ENCODE measurements around the gene KCNG1.
"Not testable (repeated sequence)": the region's sequence is repeated elsewhere in the genome, so short reads cannot be mapped to it uniquely, and the experiment has no call there.

KCNG1 gene

DNA sequence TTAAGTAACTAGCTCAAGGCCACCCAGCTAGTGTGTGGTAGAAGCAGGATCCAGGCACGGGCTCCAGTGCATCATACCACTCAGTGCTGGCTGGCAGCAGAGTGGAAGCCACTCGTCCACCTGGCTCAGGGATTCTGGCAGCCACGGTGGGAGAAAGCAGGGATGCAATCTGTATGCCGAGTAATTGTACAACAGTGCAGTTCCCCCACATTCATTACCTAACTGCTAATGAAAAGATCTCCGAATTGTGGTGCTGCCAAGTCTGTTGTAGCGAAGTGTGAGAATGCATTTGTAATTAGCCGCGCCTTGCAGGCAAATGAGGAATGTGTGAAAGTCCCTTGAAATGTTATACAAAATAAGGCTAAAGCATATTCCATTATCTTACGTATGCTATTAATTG is 29.0 kb downstream of the KCNG1 start:
- in situ Hi-C loops (cut with HindIII; ENCODE audit: low sequenced_read_pairs) = no loop called here

DNA sequence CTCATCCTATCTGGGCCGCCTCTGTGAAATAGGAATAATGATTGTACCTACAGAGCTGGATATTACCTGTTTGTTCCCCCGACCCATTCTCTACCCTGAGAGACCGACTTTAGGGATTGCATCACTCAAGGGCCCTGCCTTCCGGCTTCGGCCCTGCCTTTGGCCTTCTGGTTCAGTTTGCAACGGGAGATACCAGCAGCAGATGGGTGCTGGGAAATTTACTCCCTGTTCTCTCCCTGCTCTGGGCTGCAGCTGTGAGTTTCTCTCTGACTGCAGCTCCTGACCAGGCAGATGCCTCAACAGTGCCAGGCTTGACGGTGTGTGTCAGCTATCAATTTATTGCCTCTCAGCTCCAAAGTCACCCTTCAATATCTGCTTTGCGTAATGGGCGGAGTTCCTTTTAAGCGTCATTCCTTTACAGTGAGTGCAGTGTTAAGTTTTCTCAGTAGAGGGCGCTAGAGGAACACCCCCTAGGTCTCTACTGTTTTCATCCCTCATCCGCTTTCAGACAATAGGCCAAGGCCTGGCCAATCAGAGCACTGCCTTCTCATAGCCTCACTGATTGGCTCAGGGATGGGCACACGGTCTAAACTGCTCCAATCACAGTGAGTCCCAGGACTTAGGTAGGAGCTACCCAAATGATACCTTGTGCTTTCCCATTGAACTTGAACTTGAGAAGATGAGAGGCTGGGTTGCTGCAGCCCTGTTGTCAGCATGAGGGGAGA is 30.0 kb downstream of the KCNG1 start:
- in situ Hi-C loops (cut with HindIII; ENCODE audit: low sequenced_read_pairs) = no loop called here

DNA sequence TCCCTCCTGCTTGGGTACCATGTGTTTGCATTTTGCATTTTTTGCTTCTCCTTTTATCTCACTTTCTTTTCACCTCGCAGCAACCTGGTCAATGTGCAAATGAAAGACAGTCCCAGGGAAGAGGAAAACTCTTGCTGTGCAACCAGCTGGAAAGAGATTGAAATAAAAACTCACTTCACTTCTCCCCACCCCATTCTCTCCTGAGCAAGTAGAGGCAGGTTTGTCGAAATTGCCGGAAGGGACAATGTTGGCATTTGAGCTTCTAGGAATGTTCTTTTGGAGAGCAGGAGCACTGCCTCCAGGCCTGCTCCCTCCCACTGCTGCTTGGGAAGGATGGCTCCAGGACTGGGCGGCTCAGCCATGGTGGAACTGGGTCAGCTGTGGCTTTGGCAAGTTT is 30.6 kb downstream of the KCNG1 start:
- in situ Hi-C loops (cut with HindIII; ENCODE audit: low sequenced_read_pairs) = no loop called here

DNA sequence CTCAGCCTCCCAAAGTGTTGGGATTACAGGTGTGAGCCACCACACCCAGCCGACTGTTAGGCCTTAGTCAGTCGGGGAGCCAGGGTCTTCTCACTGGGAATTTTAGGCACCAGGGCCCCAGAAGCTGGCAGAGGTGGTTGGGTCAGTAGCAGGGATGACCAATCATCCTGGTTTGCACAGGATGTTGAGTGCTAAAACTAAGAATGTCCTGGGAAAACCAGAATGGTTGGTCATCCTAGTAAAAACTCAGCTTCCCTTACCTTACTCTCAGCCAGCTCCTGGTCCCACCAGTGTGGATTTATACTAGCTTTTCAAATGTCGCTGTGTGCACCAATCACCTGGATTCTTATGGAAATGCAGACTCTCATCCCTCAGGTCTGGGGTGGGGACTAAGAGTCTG is 31.8 kb downstream of the KCNG1 start:
- in situ Hi-C loops (cut with HindIII; ENCODE audit: low sequenced_read_pairs) = no loop called here

DNA sequence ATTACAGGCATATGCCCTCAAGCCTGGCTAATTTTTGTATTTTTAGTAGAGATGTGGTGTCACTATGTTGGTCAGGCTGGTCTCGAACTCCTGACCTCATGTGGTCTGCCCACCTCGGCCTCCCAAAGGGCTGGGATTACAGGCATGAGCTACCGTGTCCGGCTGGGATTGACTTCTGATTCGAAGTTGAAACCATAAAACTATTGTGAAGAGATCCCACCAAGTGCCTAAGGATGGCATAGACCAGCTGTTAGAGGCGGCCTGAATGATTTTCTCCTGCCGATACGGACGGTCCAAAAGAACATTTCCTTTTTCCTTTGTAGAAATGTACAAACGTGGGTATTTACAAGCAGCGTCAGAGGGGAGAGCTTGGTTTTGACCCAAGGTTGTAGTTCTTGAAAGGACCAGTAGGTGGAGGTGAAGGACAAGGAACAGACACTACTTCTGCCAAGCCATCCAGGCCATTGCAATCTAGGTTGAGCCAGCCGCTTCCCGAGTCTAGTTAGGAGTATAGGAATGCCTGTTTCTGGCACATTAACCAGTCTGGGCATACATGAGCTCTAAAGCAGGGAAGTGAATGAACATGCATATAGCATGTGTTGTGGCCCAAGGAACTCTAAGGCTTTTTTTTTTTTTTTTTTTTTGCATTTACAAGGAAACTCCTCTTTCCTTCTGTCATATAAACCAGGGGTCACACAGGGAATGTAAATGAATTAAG is 35.3 kb downstream of the KCNG1 start:
- in situ Hi-C loops (cut with HindIII; ENCODE audit: low sequenced_read_pairs) = no loop called here

DNA sequence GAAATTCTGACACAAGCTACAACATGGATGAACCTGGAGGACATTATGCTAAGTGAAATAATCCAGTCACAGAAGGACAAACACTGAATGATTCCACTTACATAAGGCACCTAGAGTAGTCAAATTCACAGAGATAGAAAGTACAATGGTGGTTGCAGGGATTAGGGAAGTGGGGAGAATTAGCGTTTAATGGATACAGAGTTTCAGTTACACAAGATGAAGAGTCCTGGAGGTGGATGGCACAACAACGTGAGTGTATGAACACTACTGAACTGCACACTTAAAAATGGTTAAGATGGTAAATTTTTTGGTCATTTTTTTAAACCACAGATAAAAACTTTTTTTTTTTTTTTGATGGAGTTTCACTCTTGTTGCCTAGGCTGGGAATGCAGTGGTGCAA is 39.6 kb downstream of the KCNG1 start:
- in situ Hi-C loops (cut with HindIII; ENCODE audit: low sequenced_read_pairs) = no loop called here

DNA sequence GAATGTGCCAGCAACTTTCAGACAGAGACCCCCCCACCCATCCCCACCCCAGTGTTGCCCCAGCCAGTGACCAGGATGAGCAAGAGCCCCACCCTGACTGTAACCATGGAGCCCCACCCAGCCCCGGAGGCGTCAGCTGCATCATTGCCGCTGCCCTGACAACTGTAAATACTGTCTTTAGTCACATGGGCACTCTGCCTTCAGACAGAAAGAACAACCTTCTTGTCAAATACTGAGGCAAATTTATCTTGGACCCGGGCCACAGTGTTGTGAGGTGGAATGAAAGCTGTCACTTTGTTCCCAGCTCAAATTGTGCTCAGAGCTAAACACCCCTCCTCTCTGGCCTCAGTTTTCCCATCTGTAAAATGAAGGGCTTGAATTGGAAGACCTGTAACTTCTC is 40.5 kb downstream of the KCNG1 start:
- in situ Hi-C loops (cut with HindIII; ENCODE audit: low sequenced_read_pairs) = no loop called here

DNA sequence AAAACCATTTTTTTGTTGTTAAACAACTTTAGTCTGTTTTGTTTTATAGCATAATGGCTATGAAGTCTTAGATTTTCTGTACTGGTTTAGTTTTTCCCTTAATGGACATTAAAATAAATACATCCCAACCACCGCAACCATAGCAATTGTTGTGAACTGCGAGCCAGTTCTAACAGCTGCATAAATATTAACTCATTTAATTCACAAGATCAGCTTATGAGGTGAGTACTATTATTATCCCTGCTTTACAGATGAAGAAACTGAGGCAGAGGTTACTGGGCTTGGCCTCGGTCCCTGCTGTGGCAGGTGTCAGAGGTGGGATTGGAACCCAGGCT is 41.2 kb downstream of the KCNG1 start:
- in situ Hi-C loops (cut with HindIII; ENCODE audit: low sequenced_read_pairs) = no loop called here

DNA sequence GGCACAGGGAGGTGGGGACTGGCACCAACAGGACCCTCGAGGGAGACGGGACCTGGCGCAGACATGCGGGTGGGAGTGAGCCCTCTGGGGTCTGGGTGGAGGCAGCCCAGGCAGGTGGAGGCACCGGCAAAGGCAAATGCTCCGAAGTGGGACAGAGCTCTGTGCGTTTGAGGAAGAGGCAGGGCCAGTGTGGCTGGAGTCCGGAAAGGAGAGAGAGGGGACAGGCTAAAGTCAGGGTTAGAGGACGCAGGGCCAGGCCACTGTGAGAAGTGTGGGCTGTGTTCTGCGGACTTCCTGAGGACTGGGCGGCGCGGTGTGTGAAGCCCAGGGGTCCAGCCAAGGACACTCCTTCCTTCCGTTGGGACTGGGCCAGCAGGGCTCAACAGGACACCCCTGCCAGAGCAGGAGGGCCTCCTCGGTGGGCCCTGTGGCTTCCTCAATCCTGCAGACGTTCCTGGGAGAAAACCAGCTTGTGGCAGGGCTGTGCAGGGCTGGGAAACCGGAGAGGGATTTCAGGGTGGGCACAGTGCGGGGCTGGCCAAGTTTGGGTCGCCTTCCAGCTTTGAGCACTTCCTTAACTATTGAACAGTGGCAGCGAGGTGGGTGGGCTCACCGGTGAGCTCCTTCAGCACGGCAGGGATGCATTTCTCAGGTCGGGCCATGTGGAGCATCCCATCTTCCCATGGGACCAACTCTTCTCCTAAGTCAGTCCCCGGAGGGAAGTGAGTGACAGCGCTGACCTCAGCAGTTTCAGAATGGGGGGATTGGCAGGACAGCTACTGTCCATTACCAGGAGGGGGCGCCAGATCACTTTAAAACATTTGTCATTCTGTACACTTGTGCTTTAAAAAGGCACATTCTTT is 41.8 kb downstream of the KCNG1 start:
- in situ Hi-C loops (cut with HindIII; ENCODE audit: low sequenced_read_pairs) = no loop called here

DNA sequence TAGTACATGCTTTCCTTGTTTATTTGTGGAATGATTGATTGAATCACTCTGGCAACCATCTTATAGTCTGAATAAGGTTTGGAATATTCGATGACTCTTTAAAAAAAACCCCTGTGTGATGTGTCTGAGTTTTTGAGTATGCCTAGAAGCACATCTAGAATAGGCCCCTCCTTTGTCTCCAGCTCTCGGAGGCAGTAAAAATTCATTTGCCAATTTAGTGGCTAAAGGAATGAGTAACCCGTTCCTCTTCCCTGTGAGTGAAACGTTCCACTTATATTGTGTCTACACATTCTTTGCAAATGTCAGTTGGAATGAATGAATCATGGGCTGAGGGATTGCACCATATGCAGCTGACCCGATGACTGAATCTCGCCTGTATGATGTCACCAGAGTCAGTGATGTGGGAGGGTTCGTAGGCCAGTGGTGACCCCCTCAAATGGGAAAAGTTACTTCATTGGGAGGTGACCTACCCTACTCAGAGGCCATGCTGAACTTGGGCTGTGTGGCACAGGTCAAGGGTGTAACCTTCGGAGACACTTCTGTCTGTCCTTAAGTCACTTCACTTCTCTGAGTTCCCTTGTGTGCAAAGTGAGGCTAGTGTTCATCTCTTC is 42.7 kb downstream of the KCNG1 start:
- in situ Hi-C loops (cut with HindIII; ENCODE audit: low sequenced_read_pairs) = no loop called here

DNA sequence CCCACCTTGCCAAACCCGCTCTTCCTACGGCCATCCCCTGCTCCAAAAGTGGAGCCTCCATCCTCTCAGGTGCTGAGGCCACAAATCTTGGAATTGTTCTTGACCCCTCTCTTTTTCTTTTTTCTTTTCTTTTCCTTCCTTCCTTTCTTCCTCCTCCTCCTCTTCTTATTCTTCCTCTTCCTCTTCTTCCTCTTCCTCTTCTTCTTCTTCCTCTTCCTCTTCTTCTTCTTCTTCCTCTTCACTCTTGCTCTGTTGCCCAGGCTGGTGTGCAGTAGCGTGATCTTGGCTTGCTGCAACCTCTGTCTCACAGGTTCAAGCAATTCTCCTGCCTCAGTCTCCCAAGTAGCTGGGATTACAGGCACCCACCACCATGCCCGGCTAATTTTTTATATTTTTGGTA is 44.4 kb downstream of the KCNG1 start:
- in situ Hi-C loops (cut with HindIII; ENCODE audit: low sequenced_read_pairs) = not testable (repeated sequence)

DNA sequence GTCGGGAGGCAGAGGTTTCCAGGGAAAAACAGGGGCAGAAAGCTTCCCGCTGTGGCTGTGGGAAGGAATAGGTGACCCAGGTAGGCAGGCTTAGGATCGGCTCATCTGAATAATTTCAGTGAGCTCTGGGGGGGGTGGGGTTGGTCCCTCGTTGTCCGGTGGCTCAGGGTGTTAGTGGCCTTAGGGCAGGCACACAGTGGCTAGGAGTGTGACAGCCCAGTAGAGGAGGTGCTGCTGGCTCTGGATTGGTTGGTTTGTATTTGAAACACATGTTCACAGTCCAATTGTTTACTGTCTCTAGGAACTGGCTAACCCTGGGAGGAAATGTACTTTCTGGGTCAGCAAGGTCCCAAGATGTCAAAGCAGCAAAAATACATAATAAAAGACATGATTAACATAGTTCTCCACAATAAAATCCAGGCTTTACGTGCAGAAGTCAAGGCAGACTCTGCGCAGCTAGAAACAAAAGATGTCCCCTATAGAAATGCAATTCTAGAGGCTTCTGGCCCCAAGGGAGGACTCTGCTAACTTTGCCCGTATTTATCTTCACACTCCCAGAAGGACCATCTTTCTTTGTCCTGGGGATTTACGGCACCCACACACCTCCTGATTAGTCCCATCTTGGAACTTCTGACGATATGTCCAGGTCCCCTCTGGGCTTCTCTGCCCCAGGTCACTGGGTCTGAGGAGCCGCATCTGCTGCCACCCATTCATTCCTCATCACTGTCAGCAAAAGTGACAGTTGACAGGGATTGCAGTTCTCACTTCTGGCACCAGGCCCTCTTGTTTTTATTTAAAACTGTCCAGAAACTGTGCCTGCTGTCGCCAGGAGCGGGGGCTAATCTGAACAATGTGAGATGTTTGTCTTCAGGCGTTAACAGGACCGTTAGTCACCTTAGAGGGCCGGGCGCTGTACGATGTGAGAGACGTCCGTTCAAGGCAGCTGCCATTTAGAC is 45.6 kb downstream of the KCNG1 start:
- in situ Hi-C loops (cut with HindIII; ENCODE audit: low sequenced_read_pairs) = no loop called here

DNA sequence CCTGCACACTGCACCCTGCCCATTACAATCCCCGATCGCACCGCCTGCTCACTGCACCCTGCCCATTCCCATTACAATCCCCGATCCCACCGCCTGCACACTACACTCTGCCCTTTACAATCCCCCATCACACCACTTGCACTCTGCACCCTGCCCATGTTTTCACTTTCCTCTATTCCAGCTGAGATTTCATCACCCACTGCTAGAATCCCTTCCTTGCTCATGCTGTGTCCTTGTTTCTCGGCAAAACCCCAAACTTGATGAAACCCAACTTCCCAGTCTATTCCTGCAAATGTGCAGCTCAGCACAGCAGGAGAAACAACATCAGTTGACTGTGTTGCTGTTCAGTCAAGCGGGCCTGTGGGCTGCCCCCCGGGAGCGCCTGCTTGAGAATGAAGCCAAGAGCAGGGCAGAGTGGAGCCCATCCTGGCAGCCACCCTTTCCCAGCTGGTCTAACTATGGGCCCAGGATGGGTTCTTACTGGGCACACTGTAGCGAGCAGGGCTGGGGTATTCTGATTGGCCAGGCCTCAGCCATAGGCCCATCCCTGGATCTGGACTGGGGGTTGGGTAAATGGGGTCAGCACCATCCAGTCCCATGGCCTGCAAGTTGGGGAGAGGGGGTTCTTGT is 47.1 kb downstream of the KCNG1 start:
- in situ Hi-C loops (cut with HindIII; ENCODE audit: low sequenced_read_pairs) = no loop called here

DNA sequence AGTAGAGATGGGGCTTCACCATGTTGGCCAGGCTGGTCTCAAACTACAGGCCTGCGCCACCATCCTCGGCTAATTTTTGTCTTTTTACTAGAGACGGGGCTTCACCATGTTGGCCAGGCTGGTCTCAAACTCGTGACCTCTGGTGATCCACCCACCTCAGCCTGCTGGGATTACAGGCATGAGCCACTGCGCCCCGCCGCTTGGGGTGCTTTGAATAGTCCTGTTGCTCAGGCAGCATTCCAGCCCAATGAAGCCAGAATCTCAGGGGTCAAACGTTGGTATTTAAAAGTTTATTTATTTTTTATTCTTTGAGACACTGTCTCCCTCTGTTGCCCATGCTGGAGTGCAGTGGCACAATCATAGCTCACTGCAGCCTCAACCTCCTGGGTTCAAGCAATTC is 53.0 kb downstream of the KCNG1 start:
- in situ Hi-C loops (cut with HindIII; ENCODE audit: low sequenced_read_pairs) = no loop called here

DNA sequence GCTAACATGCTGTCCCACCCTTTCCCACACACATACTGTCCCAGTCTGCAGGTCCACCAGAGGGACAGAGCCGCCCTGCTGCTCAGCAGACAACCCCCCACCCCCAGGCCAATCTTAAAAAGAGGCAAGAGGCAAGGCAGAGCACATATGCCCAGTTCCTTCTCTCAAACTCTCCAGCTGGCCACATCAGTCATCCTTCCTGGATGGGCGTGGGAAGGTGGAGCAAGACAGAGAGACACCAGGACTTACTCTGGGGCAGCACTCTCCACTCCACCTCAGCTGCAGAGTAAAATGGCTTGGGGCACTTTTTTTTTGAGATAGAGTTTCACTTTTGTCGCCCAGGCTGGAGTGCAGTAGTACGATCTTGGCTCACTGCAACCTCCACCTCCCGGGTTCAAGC is 53.5 kb downstream of the KCNG1 start:
- in situ Hi-C loops (cut with HindIII; ENCODE audit: low sequenced_read_pairs) = no loop called here

DNA sequence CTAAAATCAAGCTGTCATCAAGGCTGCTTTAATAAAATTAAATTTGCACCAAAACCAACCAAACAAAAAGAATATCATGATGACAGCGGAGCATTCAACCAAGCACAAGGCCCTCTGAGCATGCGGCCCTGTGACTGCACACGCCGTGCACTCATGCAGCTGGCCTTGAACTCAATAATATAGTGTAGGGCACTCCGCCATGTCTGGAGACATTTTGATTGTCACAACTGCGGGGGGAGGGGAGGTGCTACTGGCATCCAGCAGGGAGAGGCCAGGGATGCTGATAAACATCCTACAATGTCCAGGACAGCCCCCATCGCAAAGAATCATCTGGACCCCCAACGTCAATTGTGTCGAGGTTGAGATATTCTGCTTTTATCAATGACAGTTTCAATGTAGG is 54.6 kb downstream of the KCNG1 start:
- in situ Hi-C loops (cut with HindIII; ENCODE audit: low sequenced_read_pairs) = no loop called here

DNA sequence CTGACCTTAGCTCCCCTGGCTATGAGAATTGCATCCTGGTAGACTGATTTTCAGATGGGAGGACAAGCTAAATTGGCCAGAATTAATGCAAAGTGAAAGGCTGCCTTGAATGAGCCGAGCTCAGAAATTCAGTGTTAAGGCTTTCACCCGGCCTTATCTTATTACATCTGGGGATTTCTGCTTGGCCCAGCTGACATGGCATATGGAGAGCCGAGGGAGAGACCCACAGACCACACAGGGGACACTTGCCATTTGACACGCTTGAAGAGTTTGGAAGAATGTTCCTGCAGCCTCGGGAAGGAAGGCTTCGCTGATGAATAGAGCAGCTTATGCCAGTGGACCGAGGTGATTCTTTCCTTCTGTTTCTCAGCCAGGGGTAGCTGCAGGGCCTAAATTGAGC is 55.3 kb downstream of the KCNG1 start:
- in situ Hi-C loops (cut with HindIII; ENCODE audit: low sequenced_read_pairs) = no loop called here

DNA sequence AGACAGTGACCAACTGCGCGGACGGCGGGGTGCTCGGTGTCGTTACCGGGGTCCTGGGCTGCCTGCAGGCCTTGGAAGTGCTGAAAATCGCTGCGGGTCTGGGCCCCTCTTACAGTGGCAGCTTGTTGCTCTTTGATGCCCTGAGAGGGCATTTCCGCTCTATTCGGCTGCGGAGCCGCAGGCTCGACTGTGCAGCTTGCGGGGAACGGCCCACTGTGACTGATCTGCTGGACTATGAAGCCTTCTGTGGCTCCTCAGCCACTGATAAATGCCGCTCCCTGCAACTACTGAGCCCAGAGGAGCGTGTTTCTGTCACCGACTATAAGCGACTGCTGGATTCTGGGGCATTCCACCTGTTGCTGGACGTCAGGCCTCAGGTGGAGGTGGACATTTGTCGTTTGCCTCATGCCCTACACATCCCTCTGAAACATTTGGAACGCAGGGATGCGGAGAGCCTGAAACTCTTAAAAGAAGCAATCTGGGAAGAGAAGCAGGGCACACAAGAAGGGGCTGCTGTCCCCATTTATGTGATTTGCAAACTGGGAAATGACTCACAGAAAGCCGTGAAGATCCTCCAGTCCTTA is 63.3 kb downstream of the KCNG1 start:
- in situ Hi-C loops (cut with HindIII; ENCODE audit: low sequenced_read_pairs) = no loop called here

Measured in DLD1 (cell line).